Stimulated activated naive CD8-positive, alpha-beta T cell treated with anti-CD3 and anti-CD28 coated beads, Interleukin-15, Interleukin-2, amounts not matched to agents 100 U/mL and 50 U/mL, for 24 hours (primary cell): ENCODE results near the gene PANX2.

Experiments used
- ATAC-seq: fragments of 150-1000 bp; cut with Tn5 transposase; one replicate; pipeline ENCODE4 v1.10.0; 2021
- DNase-seq: peaks from one replicate; pipeline ENCODE4 v3.0.0; 2021

The PANX2 gene

DNA sequence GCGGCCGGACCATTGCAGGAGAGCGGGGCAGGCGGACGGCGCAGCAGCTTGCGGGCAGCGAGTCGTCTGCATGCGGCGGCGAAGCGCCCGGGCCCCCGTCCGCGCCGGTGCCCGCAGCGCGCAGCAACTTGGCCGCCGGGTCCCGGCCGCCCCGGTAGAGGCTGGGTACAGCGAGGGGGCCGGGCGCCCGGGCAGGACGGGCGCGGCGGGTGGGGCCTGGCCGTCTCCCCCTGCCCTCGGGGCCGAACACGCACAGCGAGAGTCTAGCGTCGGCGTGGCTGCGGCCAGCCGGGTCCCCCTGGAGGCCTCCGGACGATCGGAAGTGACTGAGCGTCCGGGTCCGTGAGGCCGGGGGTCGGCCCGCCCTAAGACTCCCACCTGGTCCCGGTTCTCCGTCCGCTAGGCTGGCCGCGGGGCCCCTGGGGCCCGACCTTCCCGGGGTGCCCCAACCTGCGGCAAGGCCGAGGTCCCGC, 14.4 kb downstream of the PANX2 start:
- ATAC-seq (no peak), DNase-seq (no peak)

- DNase-seq (peak; percentile 93), ATAC-seq (peak; percentile 82)
Measured at GRCh38 chr22:50185375-50186087, 15.0 kb downstream of the PANX2 start, which contains the start of gene TRABD. Gene TRABD (plus strand): TSS chr22:50185913. CDS start chr22:50193061, 7,148 bp downstream.

GRCh38 chr22:50186181-50186714, 15.7 kb downstream of the PANX2 start:
- no peak for DNase-seq
- no peak for ATAC-seq

DNA sequence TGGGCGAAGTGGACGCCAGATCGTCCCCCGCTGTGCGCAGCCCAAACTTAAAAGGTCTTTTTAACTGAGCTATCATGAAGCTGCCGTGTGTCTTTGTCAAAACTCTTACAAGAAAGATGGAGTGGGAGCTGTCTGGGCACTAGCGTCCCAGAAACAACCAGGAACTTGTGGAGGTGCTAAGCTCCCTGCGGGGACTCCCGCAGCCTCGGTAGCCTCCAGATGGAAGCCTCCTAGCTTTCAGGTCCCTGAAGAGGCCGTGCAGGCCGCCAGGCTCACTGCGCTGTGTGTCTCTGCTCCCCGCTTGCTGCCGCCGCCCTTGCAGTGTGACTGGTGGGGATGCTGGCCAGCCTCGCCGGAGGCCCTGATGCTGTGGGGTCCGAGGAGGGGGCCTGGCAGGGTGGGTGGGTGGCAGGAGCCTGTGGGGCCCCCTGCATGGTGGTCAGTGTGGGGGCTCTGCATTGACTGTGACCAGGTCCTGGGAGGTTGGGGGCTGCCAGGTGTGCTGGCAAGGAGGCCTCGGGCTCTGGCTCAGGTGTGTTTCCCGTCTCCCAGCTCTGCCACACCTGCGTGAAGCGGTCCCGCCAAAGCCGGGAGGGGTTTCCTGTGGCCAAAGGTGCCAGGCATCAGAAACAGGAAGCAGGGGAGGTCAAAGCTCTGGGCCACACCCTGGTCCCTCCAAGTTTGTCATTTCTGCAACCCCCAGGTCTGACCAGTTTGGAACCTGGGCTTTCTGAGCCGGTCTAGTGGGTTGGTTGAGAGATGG, 16.4 kb downstream of the PANX2 start:
- DNase-seq = no peak
- no peak for ATAC-seq

GRCh38 chr22:50188356-50188755, 17.8 kb downstream of the PANX2 start:
- no peak for ATAC-seq
- no peak for DNase-seq

GRCh38 chr22:50189184-50189848, 18.8 kb downstream of the PANX2 start:
- no peak for DNase-seq

GRCh38 chr22:50189849-50190181, 19.3 kb downstream of the PANX2 start:
- DNase-seq (no peak), ATAC-seq (no peak)

More at GRCh38 chr22:50189184-50189848, 18.8 kb downstream of the PANX2 start:
- no peak for ATAC-seq

- ATAC-seq (peak; percentile 46), DNase-seq (peak; percentile 83)
Measured at GRCh38 chr22:50190182-50190940, 19.8 kb downstream of the PANX2 start.

DNA sequence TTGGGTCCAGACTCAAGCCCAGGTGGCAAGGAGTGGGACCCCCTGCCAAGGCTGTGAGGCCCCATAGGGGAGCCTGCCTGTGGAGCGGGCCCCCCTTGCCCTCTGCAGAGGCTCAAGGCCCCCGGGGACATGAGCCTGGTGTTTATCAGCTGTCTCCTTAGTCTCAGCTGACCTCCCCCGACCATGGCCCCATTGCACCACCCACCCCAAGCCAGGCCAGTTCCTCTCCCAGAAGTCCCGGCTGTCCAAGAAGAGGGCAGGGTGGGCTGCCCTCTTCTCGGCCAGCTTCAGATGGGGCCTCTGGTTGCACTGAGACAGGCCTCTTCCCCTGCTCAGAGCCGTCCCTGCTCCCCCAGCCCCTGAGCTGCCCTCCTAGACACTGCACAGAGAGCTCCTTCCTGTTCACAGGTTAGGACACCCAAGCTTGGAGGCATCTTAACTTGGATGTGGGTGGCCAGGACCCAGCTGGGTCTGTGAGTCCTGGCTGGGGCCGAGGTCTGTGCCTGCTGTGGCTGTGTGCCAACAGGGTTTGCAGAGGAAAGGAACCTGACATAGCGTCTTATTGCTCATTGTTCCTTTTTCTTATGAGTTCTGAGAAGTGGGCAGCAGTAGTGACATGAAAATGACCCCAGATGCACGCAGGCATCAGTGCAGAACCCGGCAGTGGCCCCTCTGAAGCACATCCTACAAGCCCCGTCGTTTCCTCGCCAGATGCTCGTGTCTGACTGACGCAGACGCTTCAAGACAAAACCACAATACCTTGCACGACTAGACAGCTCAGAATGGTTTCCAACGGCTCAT, 20.6 kb downstream of the PANX2 start:
- DNase-seq (peak; percentile 76), ATAC-seq (peak; percentile 66)

DNA sequence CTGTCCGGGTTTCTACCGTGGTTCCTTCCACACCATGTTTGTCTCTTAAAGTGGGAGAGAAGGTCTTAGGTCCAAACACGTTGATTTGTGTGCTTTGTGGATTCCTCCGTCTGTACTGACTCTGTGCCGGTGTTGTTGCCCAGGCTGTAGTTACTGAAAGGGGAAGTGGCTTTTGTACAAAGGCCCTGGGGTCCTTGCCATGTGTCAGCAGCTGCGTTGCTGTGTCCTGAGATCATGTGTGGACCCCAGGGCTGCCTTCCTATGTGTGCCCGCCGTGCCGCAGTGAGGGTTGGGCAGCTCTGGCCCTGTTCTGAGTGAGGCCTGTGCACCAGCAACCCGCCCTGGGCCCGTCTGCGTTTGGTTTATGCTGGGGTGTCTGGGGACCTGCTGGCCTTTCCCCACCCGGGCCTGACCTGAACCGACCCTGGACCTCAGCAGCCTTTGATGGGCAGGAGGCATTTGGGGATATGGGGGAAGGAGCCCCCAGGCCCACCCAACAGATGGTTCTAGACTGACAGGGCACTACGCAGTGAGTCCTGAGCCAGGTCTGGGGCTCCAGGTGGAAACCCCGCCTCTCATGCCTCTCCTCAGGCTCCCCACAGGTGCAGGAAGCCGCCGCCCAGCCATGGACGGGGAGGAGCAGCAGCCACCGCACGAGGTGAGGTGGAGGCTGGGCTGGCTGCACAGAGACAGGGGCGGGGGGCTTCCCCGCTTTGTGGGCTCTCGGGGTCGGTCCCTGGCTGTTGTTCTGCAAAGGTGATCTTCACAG, 22.1 kb downstream of the PANX2 start:
- no peak for ATAC-seq
- peak; percentile 49 for DNase-seq

DNA sequence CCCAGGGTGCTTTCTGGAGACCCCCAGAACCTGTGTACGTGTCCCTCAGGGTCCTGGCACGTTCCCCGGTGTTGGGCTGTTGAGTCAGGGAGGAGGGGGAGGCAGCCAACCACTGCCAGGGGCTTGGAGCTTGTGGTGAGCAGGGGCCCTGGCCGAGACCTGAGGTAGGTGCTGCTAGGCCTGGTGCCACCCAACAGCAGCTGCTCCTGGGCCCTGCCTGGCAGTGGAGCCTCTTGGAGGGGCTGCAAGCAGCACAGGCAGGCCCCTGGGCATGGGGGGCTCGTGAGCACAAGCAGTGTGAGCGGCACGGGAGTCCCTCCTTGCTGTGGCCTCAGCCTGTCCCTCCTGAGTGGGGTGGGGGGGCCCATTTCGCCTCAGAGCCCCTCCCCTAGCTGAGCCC, 23.1 kb downstream of the PANX2 start:
- no peak for ATAC-seq
- no peak for DNase-seq

- ATAC-seq = no peak
- DNase-seq = no peak
Measured at GRCh38 chr22:50194037-50194805, 23.7 kb downstream of the PANX2 start.

DNA sequence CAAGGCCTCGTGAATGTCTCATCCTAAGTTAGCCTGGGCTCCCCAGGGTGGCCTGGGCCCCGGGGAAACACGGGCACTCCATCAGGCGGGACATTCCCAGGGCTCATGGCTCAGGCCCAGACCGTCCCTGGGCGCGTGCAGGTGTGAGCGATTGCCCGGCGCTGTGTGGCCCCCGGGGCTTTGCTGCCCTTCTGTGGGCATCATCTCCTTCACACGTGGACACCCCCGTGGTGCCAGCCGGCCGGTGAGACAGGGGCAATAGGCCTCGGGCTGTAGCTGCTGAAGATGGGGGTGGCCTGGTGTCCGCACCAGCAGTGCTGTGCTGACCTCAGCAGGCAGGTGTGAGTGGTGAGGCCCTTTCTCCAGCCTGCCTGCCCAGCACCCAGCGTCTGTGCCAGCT, 25.7 kb downstream of the PANX2 start:
- no peak for DNase-seq
- ATAC-seq = no peak

- ATAC-seq (no peak), DNase-seq (no peak)
Measured at GRCh38 chr22:50197000-50197800, 26.7 kb downstream of the PANX2 start.

DNA sequence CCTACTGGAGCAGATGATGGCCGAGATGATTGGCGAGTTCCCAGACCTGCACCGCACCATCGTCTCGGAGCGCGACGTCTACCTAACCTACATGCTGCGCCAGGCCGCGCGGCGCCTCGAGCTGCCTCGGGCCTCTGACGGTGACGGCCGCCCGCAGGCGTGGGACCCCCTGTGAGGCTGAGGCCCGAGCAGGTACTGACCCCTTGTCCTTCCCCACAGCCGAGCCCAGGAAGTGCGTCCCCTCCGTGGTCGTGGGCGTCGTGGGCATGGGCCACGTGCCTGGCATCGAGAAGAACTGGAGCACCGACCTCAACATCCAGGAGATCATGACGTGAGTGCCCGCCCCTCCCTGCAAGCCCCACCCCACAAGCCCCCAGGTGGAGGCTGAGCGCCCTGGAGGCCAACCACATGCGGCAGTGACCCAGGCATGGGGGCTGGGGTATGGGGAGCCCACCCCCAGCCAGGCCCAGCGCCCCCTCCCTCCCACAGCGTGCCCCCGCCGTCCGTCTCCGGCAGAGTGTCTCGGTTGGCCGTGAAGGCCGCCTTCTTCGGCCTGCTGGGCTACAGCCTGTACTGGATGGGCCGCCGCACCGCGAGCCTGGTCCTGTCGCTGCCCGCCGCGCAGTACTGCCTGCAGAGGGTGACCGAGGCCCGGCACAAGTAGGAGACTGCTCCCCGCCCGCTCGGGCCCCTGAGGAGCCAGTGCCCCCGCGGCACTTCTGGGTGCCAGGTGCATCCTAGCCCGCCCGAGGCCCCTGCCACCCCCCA, 27.5 kb downstream of the PANX2 start:
- ATAC-seq (no peak), DNase-seq (no peak)

- DNase-seq = no peak
- no peak for ATAC-seq
Measured at GRCh38 chr22:50198624-50199017, 28.1 kb downstream of the PANX2 start.

DNA sequence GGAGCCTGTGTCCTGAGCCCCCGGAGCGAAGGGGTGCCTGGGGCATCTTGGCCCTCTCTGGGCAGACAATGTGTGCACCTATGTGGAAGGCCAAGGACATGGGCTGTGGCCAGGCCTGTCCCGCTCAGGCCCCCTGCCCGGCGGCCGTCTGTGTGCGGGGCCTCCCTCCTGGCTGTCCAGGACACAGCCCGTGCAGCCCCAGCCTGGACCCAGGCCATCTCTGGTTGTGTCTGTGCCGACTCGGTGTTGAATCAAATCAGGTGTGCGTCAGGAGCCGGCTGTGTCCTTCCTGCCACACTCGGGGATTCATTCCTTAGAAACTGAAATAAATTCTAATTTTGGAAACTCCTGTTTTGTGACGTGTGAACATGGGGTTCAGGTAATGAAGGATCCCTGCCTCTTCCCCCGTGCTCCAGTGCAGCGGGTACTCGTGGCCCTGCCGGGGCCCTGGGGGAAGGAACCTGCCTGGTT, 28.8 kb downstream of the PANX2 start:
- ATAC-seq (no peak), DNase-seq (no peak)
